ENCODE measurements around the gene PRR33.
A peak's percentile ranks its signal among the peaks of the same experiment; 100 is the strongest.

GRCh38 chr11:1876361-1877063 lies 15.2 kb downstream of the PRR33 start:
- TF ChIP-seq CTCF (IDR thresholded peaks at IDR 0.05) (peak in 1 of 4 experiments; percentile 24), POLR2A (IDR thresholded peaks at IDR 0.05) (no peak)

Measured in prostate gland (tissue), 2 donors.